PC-3 (cell line): ENCODE data around the gene ABCA12. TPM values are rescaled to one million over a fixed set of nuclear protein-coding genes. Genes with fewer than 3 reads are reported as not detected.

Experiments
- ATAC-seq: fragments of 200-7000 bp; cut with Tn5 transposase; 2 replicates; pipeline ENCODE4 v1.9.1; 2020; ENCODE audit warnings: mild to moderate bottlenecking, moderate library complexity
- BruUV-seq: library from RNA; stranded (reverse); fragments of 400-500 nt; replicated peaks from 2 replicates; lab custom pipeline; 2021; lab: Mats Ljungman, UMichigan
- CTCF ChIA-PET: fragments of 300-600 bp; sonication (Branson Sonifier 250); formaldehyde crosslinking; loops from one replicate; lab custom pipeline; 2022; ENCODE audit warnings: antibody characterized with exemption; lab: Charles Lee
- POLR2A ChIA-PET: fragments of 300-600 bp; sonication (Branson Sonifier 250); formaldehyde crosslinking; loops from one replicate; lab custom pipeline; 2022; ENCODE audit warnings: antibody characterized with exemption; ENCODE audit not compliant: unreplicated experiment; lab: Charles Lee
- DNase-seq: peaks from one replicate; pipeline ENCODE4 v3.0.0-alpha.2; 2015
- H2AFZ ChIP-seq: fragments of 300-600 bp; sonication (generic); 2 replicates; pipeline ENCODE4 v1.6.0; 2016; ENCODE audit warnings: antibody characterized with exemption, low read length
- H3F3A ChIP-seq: fragments of 300-600 bp; sonication (generic); one replicate; pipeline ENCODE4 v1.6.0; 2017; ENCODE audit warnings: antibody characterized with exemption, low read length, control low read depth, mild to moderate bottlenecking; ENCODE audit not compliant: unreplicated experiment
- H3K27ac ChIP-seq: fragments of 300-600 bp; sonication (generic); 2 replicates; pipeline ENCODE4 v1.5.1; 2016; ENCODE audit warnings: mild to moderate bottlenecking, low read length
- H3K27me3 ChIP-seq: fragments of 300-600 bp; sonication (generic); 2 replicates; pipeline ENCODE4 v1.6.1; 2016; ENCODE audit warnings: low read length, mixed read lengths
- H3K36me3 ChIP-seq: fragments of 300-600 bp; sonication (generic); 2 replicates; pipeline ENCODE4 v1.6.1; 2016; ENCODE audit warnings: low read depth, mixed run types, low read length, mixed read lengths
- H3K4me1 ChIP-seq: fragments of 300-600 bp; sonication (generic); 2 replicates; pipeline ENCODE4 v1.5.1; 2016; ENCODE audit warnings: low read length; ENCODE audit not compliant: insufficient read depth
- H3K4me2 ChIP-seq: fragments of 300-600 bp; sonication (generic); 2 replicates; pipeline ENCODE4 v1.6.0; 2016; ENCODE audit warnings: low read length
- H3K4me3 ChIP-seq: fragments of 300-600 bp; sonication (generic); 2 replicates; pipeline ENCODE4 v1.5.1; 2016; ENCODE audit warnings: mild to moderate bottlenecking, low read length, mixed read lengths
- H3K79me2 ChIP-seq: fragments of 300-600 bp; sonication (generic); 2 replicates; pipeline ENCODE4 v1.6.1; 2017; ENCODE audit warnings: low read length, mixed read lengths
- H3K9ac ChIP-seq: fragments of 300-600 bp; sonication (generic); 2 replicates; pipeline ENCODE4 v1.6.0; 2016; ENCODE audit warnings: mild to moderate bottlenecking, low read length
- H3K9me2 ChIP-seq: fragments of 300-600 bp; sonication (generic); replicated peaks from 2 replicates; pipeline ENCODE4 v1.6.1; 2016; ENCODE audit warnings: mixed run types, low read length, mixed read lengths
- H3K9me3 ChIP-seq: fragments of 300-600 bp; sonication (generic); 2 replicates; pipeline ENCODE4 v1.6.1; 2016; ENCODE audit warnings: low read length, mixed read lengths
- H4K20me1 ChIP-seq: fragments of 300-600 bp; sonication (generic); 2 replicates; pipeline ENCODE4 v1.6.1; 2016; ENCODE audit warnings: low read length, mixed read lengths
- CTCF ChIP-seq: fragments of 300-600 bp; sonication (generic); conservative IDR thresholded peaks from 2 replicates; pipeline ENCODE4 v1.5.1; 2017; ENCODE audit warnings: antibody characterized with exemption, low read depth, mild to moderate bottlenecking, low read length
- EZH2 ChIP-seq: fragments of 300-600 bp; sonication (generic); IDR thresholded peaks from one replicate; pipeline ENCODE4 v1.6.1; 2017; ENCODE audit warnings: antibody characterized with exemption, mild to moderate bottlenecking, low read length; ENCODE audit not compliant: unreplicated experiment
- EZH2phosphoT487 ChIP-seq: fragments of 300-600 bp; sonication (generic); IDR thresholded peaks from 2 replicates; pipeline ENCODE4 v1.6.1; 2018; ENCODE audit warnings: mild to moderate bottlenecking, antibody characterized with exemption, low read length, borderline replicate concordance
- intact Hi-C: fragments of 100-400 bp; cut with micrococcal nuclease; formaldehyde crosslinking; loops from 2 replicates; pipeline ENCODE4 v1.9.0; 2023
- total RNA-seq: library from RNA; depleted of rRNA; stranded (reverse); fragments of >200 nt; gene quantifications from 2 replicates; pipeline ENCODE4 v1.2.3, GENCODE V29; 2014

The ABCA12 gene
- total RNA-seq, 1 experiment from 2014 or later, result not detected

- BruUV-seq, result no TSS peak
- Histone ChIP-seq H3K27ac (no peak overlapping the region), H3K79me2 (no peaks in the 10 kb centered on the region), H3K4me2 (no peak overlapping the region), H3K9me3 (no peaks in the 10 kb centered on the region), H3K4me3 (no peak overlapping the region), H2AFZ (no peak overlapping the region), H3K9ac (no peak overlapping the region), H3K4me1 (no peaks in the 10 kb centered on the region), H3K9me2 (no peaks in the 10 kb centered on the region), H3K36me3 (no peaks in the 10 kb centered on the region), H4K20me1 (no peaks in the 10 kb centered on the region), H3K27me3 (no peaks in the 10 kb centered on the region), H3F3A (no peaks in the 10 kb centered on the region)
- ChIA-PET CTCF (no interaction called here), POLR2A (no interaction called here)
- TF ChIP-seq EZH2 (no peak), EZH2phosphoT487 (no peak), CTCF (no peak)
- DNase-seq, result no peak
- intact Hi-C loops, result no loop called here
- no peak for ATAC-seq
These were observed 119.3 kb downstream of the ABCA12 start for GRCh38 chr2:215019085-215019484.

GRCh38 chr2:215015421-215015820, 123.0 kb downstream of the ABCA12 start:
- Histone ChIP-seq H3K9me3 (no peaks in the 10 kb centered on the region), H3K4me3 (no peak overlapping the region), H3K36me3 (no peaks in the 10 kb centered on the region), H3F3A (no peaks in the 10 kb centered on the region), H4K20me1 (no peaks in the 10 kb centered on the region), H3K4me1 (no peaks in the 10 kb centered on the region), H3K27me3 (no peaks in the 10 kb centered on the region), H3K27ac (no peak overlapping the region), H3K4me2 (no peak overlapping the region), H3K79me2 (no peaks in the 10 kb centered on the region), H3K9me2 (no peaks in the 10 kb centered on the region), H3K9ac (no peak overlapping the region), H2AFZ (no peak overlapping the region)
- TF ChIP-seq EZH2phosphoT487, result no peak
- no peak for TF ChIP-seq CTCF
- no peak for TF ChIP-seq EZH2
- no TSS peak for BruUV-seq
- intact Hi-C loops, result no loop called here
- peak; percentile 17 for DNase-seq
- no peak for ATAC-seq
- ChIA-PET POLR2A (no interaction called here), CTCF (no interaction called here)

GRCh38 chr2:215010390-215010789, 128.0 kb downstream of the ABCA12 start:
- Histone ChIP-seq H4K20me1 (no peaks in the 10 kb centered on the region), H3K4me2 (no peak overlapping the region), H3K79me2 (no peaks in the 10 kb centered on the region), H3K27me3 (no peaks in the 10 kb centered on the region), H3K9me3 (no peaks in the 10 kb centered on the region), H2AFZ (no peak overlapping the region), H3K4me1 (no peaks in the 10 kb centered on the region), H3K9me2 (no peaks in the 10 kb centered on the region), H3F3A (no peaks in the 10 kb centered on the region), H3K27ac (no peak overlapping the region), H3K4me3 (no peak overlapping the region), H3K9ac (no peak overlapping the region), H3K36me3 (no peaks in the 10 kb centered on the region)
- DNase-seq (no peak), ATAC-seq (no peak)
- ChIA-PET POLR2A (no interaction called here), CTCF (no interaction called here)
- intact Hi-C loops, result no loop called here
- BruUV-seq, result no TSS peak
- TF ChIP-seq EZH2phosphoT487, result no peak
- TF ChIP-seq EZH2, result no peak
- TF ChIP-seq CTCF, result no peak
